ENCODE results near the gene OR5AU1. TPM values are rescaled to one million over a fixed set of nuclear protein-coding genes. Genes with fewer than 3 reads are reported as not detected.
A peak's percentile ranks its signal among the peaks of the same experiment; 100 is the strongest.

The OR5AU1 gene
- total and polyA plus RNA-seq, 2 of the 4 experiments (the other 2 are of a cell fraction) = not detected

DNA sequence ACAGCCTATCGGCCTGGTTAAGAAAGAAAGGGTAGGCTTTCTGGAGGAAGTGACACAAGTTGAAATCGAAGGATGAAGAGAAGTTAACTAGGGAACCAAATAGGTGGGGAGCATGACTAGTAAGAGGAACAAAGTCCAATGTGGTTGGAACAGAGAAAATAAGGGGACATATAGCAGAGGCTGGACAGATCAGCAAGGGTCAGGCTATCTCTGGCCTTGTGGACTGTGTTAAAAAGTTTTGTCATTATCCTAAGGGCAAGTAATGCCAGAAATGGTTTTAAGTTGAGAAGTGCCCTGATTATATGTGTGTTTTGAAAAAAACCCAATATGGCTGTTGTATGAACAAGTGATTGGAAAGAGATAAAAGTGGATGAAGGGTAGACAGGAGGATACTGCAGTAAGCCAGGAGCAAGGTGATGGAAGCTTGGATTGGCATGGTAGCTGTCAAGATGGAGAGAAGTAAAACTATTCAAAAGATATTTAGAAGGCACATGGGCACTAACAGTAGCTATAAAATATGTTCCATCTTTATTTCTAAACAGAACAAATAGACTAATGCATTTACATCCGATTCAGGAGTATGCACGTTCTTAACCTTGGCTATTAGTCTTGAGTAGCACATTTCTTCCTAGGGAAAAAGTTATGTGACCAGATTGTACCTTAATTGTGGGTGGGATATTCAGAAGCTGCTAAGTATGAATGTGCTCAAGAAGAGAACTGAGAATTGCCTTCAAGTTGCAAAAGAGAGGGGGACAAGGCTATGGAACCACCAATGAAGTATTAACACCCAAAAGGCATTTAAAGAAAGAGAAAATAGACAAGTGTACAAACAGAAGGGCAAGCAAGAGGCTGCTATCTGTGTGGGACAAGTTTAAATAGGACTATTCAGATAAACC is 46.8 kb upstream of the OR5AU1 start:
- Histone ChIP-seq H3K79me1 (ENCODE audit: low read depth in 1 of 2, low read length in 2 of 2) (peaks cover 0 to 29% of the 10 kb centered on the region in 2 experiments; a peak in 2 of 4 replicates), H2AFZ (replicated peaks; ENCODE audit: low read length, poor library complexity) (no peak overlapping the region), H4K5ac (ENCODE audit: low read depth, low read length) (no peak overlapping the region), H3K9me1 (ENCODE audit: insufficient read depth, low read length) (peaks cover 4% of the 10 kb centered on the region; the same call in 1 of the 2 replicates), H3K9ac (ENCODE audit: low read depth, low read length) (no peak overlapping the region), H3K36me3 (ENCODE audit: control insufficient read depth, insufficient read depth, low read length) (peaks cover 13% of the 10 kb centered on the region), H4K91ac (ENCODE audit: insufficient read depth, low read depth, low read length) (no peak overlapping the region), H3K14ac (replicated peaks; ENCODE audit: low read depth, low read length) (no peak overlapping the region), H4K20me1 (ENCODE audit: insufficient read depth, low read length) (no peaks in the 10 kb centered on the region; the same call in none of the 2 replicates), H3K4me2 (ENCODE audit: low read depth, low read length) (no peak overlapping the region), H2BK20ac (ENCODE audit: low read depth, low read length) (no peak overlapping the region), H2BK15ac (ENCODE audit: low read depth, low read length) (no peak overlapping the region), H3K18ac (ENCODE audit: low read depth, low read length) (no peak overlapping the region), H2AK9ac (replicated peaks; ENCODE audit: low read depth, low read length, poor library complexity) (no peak overlapping the region), H3K56ac (ENCODE audit: extremely low read depth, insufficient read depth, low read length) (no peak overlapping the region), H2BK5ac (ENCODE audit: low read depth, low read length, poor library complexity, severe bottlenecking) (no peak overlapping the region), H3K9me3 (ENCODE audit: control insufficient read depth, insufficient read depth, low read length) (no peaks in the 10 kb centered on the region), H2BK120ac (ENCODE audit: low read depth, low read length) (no peak overlapping the region), H3K27ac (ENCODE audit: insufficient read depth, low read length) (no peak overlapping the region), H3K4me1 (ENCODE audit: control insufficient read depth, insufficient read depth, low read length) (no peaks in the 10 kb centered on the region; the same call in 1 of the 2 replicates), H4K8ac (ENCODE audit: low read depth in 2 of 2, low read length in 2 of 2) (no peak overlapping the region), H3K4me3 (ENCODE audit: insufficient read depth, low read depth, low read length) (no peak overlapping the region), H2AK5ac (ENCODE audit: low read depth, low read length) (no peak overlapping the region), H3K23ac (ENCODE audit: low read depth, low read length) (no peak overlapping the region), H3K4ac (ENCODE audit: low read depth, low read length) (no peak overlapping the region), H3K27me3 (ENCODE audit: control insufficient read depth, insufficient read depth, low read length) (no peaks in the 10 kb centered on the region)
- ChIA-PET CTCF (no interaction called here), POLR2A (ENCODE audit: unreplicated experiment) (no interaction called here)
- dilution Hi-C loops (cut with HindIII; ENCODE audit: low sequenced_read_pairs, unreplicated experiment) (no loop called here), intact Hi-C loops (cut with micrococcal nuclease) (no loop called here), in situ Hi-C loops (cut with MboI; ENCODE audit: low sequenced_read_pairs) (no loop called here)
- WGBS, 2 experiments (ENCODE audit: extremely low coverage in 2 of 2, insufficient read length in 1 of 2) = 100% methylated on average over 1 of the region's 4 CpGs; no CpG with 5 or more reads in 1 of the 2 experiments
- TSS peak; percentile 2 for BruUV-seq (replicated peaks)
- TF ChIP-seq SMC3 (IDR thresholded peaks at IDR 0.05; ENCODE audit: low read depth, low read length) (no peak), RAD21 (IDR thresholded peaks at IDR 0.05; ENCODE audit: low read length) (no peak), POLR2A (IDR thresholded peaks at IDR 0.05; ENCODE audit: low read depth, low read length) (no peak), NFE2L2 (IDR thresholded peaks at IDR 0.05; ENCODE audit: low read depth, low read length) (no peak), FOS (IDR thresholded peaks at IDR 0.05; ENCODE audit: low read depth, low read length) (no peak), CEBPB (IDR thresholded peaks at IDR 0.05; ENCODE audit: low read depth, low read length) (no peak), MAFK (IDR thresholded peaks at IDR 0.05; ENCODE audit: low read depth, low read length) (no peak), RFX5 (IDR thresholded peaks at IDR 0.05; ENCODE audit: low read depth, low read length) (no peak)
- TF ChIP-seq, protein P1, sequence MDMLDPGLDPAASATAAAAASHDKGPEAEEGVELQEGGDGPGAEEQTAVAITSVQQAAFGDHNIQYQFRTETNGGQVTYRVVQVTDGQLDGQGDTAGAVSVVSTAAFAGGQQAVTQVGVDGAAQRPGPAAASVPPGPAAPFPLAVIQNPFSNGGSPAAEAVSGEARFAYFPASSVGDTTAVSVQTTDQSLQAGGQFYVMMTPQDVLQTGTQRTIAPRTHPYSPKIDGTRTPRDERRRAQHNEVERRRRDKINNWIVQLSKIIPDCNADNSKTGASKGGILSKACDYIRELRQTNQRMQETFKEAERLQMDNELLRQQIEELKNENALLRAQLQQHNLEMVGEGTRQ (IDR thresholded peaks at IDR 0.05; ENCODE audit: low read depth, low read length) = no peak
- TF ChIP-seq, protein P2, sequence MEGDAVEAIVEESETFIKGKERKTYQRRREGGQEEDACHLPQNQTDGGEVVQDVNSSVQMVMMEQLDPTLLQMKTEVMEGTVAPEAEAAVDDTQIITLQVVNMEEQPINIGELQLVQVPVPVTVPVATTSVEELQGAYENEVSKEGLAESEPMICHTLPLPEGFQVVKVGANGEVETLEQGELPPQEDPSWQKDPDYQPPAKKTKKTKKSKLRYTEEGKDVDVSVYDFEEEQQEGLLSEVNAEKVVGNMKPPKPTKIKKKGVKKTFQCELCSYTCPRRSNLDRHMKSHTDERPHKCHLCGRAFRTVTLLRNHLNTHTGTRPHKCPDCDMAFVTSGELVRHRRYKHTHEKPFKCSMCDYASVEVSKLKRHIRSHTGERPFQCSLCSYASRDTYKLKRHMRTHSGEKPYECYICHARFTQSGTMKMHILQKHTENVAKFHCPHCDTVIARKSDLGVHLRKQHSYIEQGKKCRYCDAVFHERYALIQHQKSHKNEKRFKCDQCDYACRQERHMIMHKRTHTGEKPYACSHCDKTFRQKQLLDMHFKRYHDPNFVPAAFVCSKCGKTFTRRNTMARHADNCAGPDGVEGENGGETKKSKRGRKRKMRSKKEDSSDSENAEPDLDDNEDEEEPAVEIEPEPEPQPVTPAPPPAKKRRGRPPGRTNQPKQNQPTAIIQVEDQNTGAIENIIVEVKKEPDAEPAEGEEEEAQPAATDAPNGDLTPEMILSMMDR (conservative IDR thresholded peaks at IDR 0.05; ENCODE audit: low read depth, low read length) = no peak
- DNase-seq = no peak
- no peak for ATAC-seq (ENCODE audit: low read depth)
